Measurements from ENCODE around the gene PCYT1B.

The PCYT1B gene

GRCh38 chrX:24515447-24515846, 131.7 kb downstream of the PCYT1B start:
- no peak for TF ChIP-seq GATA2 (IDR thresholded peaks at IDR 0.05; ENCODE audit: low read depth, low read length)
- no peak for TF ChIP-seq GATA3 (IDR thresholded peaks at IDR 0.05; ENCODE audit: low read depth, low read length)

- TF ChIP-seq GATA2 (IDR thresholded peaks at IDR 0.05; ENCODE audit: low read depth, low read length) (no peak), GATA3 (IDR thresholded peaks at IDR 0.05; ENCODE audit: low read depth, low read length) (no peak)
Observed at GRCh38 chrX:24513416-24513815, 133.7 kb downstream of the PCYT1B start.

GRCh38 chrX:24508375-24508774, 138.8 kb downstream of the PCYT1B start:
- TF ChIP-seq GATA2 (IDR thresholded peaks at IDR 0.05; ENCODE audit: low read depth, low read length) (no peak), GATA3 (IDR thresholded peaks at IDR 0.05; ENCODE audit: low read depth, low read length) (no peak)
